Suppressor macrophage treated with lipopolysaccharide for 1 hour (primary cell): ENCODE measurements around the gene TPP2.

Experiments
- DNase-seq, 3 donors: peaks; one replicate each; pipeline ENCODE4 v3.0.0-alpha.2; 2020 to 2022

The TPP2 gene

DNA sequence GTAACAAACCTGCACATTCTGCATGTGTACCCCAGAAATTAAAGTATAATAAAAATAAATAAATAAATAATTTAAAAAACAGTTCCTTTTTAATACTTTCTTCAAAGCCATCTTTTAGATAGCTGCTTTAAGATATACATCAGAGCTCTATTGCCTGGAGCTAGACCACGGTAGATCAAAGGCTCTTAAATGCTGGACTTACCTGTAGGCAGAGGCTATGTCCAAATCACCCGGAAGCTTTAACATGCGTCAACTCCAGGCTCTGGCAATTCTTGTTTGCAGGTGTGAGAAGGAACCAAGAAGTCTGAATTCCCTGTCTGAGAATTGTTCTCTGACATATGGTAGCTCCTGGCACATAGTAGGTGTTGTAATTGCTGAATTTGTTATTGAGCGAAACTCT is 99.7 kb downstream of the TPP2 start:
- DNase-seq, result no peak

DNA sequence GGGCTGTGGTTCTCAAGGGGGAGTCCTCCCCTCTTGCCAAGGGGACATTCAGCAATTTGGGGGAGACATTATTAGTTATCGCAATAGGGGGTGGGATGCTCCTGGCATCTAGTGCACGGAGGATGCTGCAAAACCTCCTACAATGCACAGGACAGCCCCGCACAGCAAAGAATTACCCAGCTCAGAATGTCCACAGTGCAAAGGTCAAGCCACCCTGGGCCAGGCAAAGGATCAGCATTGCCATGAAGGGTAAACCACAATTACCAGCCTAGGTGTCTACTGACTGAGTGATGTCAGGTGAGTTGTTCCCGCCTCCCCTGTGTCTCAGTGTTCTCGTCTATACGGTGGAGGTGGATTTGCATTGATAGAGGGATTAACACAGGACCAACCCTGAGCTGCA is 100.5 kb downstream of the TPP2 start:
- no peak for DNase-seq

DNA sequence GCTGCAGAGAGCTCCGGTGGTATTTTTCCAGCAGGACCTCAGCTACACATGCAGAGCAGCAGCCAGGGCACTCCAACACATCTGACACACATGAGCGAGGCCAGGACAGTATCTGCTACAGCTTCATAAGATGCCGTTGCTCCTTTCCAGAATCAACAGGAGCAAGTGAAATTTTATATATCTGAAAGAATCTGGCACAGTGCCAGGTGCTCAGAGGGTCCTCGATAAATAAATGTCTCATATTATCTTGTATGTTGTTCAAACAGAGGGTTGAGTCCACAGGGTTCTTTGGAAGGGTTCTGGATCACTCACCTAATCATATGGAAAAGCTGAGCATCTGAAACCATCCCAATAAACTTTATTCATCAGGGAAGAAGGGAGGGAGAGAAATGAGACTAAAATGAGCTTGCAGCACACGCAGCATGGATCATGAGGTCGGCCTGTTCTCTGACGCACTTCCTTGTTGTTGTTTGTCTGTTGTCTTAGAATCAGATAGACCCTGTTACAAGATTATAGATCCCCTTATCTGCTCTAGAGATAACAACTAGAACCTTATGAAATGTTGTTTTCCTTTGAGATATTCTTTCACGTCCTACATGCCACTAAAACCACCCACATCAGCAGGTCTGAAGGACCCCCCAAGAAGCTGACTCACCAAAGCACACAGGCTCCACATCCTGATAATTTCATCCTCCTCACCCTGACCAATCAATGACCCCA is 101.3 kb downstream of the TPP2 start:
- no peak for DNase-seq

DNA sequence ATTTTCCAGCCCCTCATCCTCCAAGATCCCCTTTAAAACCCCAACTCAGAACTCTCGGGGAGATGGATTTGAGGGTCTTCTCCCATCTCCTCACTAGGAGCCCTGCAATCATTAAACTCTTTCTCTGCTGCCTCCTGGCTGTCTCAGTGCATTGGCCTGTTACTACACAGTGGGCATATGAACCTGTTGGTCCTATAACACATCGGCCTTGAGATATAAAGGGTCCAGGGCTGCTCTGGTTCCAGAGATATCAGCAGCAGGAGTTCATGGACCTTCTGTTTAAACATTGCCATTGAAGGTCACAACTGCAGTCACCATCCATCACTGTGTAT is 101.8 kb downstream of the TPP2 start:
- DNase-seq, result no peak

DNA sequence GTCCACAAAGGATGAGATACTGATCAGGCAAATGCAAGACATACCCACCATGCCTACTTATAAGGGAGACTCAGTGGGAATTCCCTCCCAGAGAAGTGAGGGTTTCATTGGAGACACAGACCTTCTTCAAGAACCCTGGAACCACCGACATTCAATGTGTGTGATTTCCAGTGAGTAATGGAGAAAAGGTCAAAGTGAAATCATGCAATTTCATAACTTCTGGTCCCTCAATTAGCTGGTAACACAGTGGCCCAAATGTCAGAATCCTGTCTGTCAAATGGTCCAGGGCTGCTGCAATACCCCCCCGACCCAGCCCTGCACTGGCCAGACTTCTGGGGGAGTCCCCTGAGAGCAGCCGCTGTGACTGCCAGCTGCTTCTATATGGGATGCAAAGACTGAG is 102.7 kb downstream of the TPP2 start:
- peak; percentile 44 to 75 (median 52) for DNase-seq

DNA sequence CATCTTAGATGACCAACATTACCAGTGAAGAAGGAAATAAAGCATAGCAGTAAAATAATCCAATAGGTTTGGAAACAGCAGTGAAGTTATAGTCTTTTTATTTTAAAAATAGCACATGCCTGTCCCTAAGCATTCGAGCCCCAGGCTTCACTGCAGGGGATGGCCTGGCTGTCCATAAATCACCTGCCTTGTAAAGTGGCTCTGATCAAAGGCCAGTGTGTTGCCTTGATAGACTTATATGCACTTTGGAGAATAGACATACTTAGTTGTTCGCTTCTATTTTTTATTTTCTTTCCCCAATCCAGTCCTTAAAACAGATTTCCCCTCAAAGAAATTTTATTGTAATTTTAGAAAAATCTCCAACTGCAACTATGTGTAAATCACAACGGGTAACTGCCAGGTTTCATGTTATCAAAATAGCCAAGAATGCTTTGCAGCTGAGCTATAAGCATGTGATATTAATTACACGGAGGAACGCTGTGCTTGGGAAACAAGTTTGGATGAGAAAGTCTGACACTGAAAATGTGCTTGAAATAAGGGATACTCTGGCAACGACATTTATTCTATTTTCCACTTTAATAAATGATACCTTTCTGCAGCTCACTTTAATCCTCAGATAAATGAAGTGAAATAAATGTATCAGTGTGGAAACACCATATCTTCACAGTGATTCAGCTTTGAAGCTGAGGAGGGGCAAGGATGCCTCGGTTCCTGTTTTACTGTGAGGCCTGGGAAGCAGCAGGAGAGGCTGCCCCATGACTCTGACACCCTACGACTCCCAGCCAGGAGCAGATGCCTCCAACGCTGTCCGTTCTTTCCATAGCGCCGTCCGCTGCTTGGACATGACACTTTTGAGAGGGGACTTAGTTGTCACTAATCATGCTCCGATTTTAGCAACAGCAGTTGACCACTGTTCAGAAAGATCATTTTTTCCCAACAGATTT is 103.6 kb downstream of the TPP2 start:
- no peak for DNase-seq

DNA sequence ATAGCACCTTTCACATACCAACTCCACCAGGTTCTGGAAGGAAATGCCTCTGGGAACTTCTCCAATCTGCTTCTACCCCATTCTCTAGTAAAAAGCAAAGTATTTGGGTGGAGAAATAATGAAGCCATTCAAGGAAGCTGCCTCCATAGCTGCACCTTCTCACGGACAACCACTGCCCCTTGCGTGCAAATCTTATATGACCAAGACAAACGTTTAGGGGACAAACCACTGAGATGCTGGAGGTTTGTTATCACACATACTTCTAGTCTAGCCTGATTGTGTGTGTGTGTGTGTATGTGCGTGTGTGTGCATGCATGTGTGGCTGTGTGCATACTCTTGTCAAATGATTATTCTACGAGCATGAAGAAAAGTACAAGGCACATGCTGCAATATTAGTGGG is 104.5 kb downstream of the TPP2 start:
- no peak for DNase-seq

DNA sequence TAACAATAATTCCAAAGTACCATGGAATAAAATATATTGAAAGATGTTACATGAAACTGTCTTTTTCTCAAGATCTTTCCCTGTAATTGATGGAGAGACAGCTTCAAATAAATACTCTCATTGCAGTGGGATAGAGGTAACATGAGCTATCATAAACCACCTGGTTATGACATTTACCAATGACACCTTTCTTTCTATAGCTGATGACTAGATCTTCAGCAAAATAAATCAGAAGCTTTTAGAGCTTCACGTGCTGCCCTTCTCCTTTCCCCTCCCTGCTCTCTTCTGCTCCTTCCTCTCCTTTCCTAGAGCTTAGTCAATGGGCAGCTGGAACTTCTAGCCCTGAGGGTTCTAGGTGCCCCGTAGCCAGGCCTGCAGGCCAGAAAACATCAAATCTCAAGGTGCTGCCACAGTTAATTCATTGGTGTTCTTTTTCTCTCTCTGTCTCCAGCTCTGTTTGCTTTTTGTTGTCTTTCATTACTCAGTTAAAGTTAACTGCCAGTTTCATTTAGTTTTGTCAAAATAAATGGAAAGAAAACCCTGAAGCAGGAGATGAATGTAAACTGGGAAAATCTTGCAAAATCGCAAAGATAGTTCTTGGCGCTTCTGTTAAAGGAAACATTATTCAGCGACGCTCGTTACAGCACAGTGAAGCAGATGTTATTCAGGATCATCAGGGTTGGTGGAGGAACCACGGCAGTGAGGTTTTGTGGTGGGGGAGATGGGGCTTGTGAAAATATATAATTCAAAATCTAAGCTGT is 106.4 kb downstream of the TPP2 start:
- DNase-seq, result no peak

DNA sequence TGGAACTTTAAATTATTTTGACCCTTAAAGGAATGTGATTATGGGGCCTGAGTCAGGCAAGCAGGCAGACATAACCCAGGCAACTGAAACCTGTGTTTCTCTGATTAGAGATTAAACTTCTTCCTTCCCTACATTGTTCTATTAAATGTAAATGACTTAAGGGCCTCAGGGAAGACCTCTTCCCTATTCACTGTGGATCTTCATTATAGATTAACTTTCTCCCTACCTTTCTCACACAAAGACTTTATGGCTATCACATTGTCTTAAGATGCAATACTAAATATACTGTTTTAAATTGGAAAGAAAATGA is 106.9 kb downstream of the TPP2 start:
- no peak for DNase-seq

DNA sequence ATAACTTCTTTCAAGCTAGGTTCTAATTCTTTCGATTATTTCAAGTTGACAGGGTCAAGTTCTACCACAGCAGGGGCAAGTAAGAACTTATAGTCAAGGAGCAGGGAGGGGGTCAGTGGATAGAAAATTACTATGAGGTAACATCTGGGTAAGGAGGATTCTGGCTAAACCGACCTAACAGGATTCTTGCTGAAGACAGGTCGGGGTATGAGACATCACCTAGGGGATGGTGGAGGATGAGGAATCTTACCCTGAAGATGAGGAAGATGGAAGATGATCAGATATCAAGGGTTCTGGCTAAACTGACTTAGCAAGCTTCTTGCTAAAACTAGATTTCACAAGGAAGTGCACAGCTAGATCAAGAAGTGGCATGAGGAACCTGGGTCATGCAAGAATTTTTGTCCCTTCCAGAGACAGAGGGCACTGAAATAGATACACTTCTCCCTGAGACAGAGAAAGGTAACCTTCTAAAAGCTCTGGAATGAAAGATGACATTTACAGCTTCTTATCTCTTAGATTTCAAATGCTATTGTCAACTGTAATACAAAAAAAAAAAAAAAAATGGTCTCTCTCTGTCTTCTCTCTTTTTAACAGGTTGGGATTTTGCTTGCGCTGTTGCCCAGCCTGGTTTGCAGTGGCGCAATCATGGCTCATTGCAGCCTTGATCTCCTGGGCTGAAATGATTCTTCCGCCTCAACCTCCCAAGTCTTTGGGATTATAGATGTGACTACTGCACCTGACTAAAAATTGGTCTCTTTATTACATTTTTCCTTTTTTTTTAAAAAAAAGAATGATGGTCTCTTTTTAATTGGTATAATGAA is 107.7 kb downstream of the TPP2 start:
- no peak for DNase-seq

DNA sequence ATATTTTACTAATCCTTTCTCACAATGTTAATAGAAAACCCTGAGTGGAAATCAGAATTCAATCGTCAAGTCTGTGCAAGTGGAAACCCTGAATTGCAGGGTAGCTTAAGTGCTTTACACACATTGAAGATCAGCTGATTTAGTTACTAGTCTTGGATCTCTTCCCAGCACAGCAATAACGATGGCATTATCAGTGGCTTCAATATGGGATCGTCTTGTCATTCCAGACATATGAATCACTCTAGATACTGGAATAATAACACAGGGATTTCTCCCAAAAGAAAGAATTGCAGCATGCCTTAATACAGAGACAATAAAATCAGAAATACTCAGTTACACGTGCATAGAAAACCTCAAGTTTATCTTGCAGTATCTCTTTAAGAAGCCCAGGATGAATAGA is 110.7 kb downstream of the TPP2 start:
- no peak for DNase-seq

DNA sequence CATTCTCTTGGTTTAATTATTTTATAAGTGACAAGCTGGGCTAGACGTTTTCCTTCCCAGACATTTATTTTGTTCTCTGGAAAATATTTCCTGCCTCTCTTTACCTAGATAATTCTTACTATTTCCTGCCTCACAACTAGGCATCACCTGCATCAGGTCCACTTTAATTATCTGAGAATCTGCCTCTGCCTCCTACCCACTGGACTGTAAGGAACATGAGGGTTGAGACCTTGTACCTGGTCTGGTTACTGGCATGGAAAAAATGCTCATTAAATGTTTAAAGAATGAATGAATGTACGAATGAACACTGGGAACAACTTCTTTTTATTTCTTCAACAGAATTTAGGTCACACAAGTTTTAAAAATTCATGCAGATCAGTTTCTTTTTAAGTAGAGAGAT is 111.4 kb downstream of the TPP2 start:
- no peak for DNase-seq

DNA sequence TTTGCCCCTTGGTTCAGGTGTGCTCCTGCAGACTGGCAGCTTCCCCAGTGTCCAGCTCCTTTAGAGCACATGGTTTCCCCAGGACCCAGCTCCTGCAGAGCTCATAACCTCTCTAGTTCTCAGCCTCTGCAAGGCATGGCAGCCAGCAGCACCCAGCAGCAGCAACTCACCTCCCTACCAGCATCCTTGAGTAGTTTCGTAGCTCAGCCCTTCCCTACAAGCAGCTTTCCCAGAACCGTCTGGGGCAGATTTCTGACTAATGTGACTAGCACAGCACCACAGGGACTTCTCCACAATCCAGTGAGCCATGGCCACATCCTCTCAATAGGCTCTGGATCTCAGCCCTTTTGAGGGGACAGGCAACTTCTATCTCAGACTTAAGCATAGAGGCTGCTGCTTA is 112.2 kb downstream of the TPP2 start:
- no peak for DNase-seq

DNA sequence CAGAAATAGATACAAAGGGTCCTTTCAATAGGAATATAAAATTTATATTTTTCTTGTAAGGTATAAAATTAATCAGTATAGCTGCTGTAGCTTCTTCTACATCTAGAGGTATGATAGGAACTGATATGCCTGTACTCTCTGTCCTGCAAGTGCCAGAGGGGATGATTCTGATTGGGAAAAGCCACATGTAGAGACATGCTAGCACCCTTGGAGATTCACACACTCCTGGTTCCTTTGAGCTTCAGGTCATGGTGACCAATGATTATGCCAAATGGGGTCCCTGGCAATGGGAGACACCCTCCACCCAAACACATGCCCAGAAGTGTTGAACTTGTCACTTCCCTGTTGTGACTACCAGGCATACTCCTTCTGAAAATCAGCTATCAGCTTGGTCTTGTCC is 112.8 kb downstream of the TPP2 start:
- DNase-seq, result no peak

DNA sequence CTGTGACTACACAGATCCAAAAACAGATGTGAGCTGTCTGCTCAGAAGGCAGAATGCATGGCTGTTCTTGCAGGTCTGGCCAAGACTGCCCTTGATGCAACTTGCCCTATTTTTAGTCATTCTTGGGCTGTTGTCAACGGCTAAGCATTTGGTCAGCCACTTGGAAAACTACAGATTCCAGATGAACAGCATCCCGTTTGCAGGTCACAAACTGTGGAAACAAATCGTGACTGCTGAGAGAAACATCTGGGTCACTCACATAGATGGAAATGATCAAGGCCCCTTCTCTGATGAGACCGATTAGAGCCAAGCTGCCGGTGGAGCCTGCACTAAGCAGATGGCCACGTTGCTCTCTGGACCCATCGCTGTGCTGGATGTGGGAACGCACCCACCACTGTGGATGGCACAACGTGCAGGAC is 113.5 kb downstream of the TPP2 start:
- no peak for DNase-seq

DNA sequence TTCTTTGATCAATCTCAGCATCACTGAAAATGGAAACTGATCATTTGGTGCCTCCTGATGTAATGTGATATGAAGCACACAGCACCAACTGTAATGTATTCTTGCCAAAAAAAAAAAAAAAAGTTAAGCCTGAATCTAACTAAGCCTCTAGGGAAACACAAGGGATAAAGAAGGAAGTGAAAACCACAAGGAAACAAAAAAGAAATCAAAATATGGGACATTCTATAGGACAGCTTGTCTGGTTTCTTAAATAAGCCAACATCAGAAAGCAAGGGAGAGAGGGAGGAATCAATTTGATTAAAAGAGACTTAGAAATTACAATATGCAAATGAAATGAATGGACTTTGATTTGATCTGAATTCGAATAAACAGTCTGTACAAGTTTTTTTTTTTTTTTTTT is 118.7 kb downstream of the TPP2 start:
- no peak for DNase-seq

DNA sequence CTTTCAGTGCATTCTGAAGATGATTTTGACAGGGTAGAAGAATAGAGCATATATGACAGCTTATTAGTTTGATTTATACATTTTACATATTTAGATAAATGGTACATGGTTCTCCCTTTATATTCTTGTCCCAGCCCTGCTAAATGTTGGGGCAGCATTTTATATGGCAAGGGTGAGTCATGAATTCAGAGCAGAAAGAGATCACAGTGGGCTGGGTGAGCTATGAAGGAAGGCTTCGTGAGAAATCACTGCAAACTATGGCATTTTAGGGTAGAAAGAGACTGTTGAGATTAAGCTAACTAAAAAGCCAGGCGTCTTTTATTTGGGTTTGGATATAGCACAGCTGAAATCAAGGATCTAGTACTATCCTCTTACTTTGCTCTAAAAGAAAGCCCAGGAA is 122.0 kb downstream of the TPP2 start:
- no peak for DNase-seq

DNA sequence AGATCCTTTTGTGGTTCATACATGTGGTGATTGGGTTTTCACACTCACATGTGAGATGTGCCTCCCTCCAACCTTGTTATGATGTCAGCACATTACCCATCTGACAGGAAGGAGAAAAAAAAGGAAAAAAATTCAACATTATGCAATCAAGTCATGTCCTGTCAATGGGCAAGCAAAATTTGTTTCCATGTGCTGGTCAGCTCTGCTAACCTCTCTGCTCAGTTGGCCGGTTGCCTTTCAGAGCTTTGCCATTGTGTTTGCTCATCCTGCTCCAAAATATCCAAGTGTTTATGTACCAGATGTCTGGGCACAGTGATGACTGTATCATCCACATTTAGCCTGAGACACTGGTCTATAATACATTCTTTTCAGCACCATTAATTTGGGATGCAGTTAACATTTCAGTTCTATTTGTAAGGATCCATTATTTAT is 125.0 kb downstream of the TPP2 start:
- peak in 2 of 3 donors; percentile 42 to 55 for DNase-seq

DNA sequence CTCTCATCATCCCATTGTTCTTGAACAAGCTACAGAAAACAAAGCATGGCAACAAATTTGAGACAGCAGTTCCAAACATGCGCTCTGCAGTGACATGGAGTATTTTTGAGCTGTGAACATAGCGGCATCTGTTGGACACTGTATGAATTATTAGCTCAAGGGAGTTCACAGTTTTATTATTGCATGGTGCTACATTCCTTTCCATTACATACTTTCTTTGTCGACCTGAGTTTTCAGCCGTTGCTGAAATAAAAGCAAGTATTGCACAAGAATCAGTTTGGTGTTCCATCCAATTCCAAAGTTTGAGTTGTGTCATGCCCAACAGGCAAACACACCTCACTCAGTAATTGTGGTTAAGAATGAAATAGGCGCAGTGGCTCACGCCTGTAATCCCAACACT is 128.1 kb downstream of the TPP2 start:
- DNase-seq, result peak in 1 of 3 donors; percentile 36

DNA sequence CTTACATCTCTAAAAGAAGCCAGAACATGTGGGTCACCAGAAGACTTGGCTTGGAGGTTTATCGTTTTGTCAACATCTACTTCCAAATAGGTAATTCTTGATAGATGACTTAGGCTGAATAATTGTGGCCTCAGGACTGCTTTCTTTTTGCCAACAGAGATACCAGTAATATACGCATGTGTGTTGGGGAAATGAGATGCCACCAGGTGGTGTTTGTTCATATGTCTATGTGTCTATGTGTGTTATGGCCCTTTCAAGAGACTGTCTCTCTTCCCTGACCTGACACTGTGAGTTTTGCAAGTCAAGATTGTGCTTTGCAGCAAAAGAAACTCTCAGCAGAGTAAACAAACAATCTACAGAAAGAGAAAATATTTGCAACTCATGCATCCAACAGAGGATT is 129.6 kb downstream of the TPP2 start:
- DNase-seq, result no peak
